HG03575 (cell line): Measurements from ENCODE around the gene APPBP2.
"Not testable (repeated sequence)": the region's sequence is repeated elsewhere in the genome, so short reads cannot be mapped to it uniquely, and the experiment has no call there.

Experiments
- ATAC-seq: cut with Tn5 transposase; IDR thresholded peaks from one replicate; pipeline ENCODE4 v1.9.1; 2021; ENCODE audit not compliant: unreplicated experiment, insufficient number of reproducible peaks, low FRiP score; ENCODE audit errors: extremely low read depth

Gene APPBP2

GRCh38 chr17:60508384-60508980 is 17.6 kb downstream of the APPBP2 start:
- ATAC-seq, result no peak

DNA sequence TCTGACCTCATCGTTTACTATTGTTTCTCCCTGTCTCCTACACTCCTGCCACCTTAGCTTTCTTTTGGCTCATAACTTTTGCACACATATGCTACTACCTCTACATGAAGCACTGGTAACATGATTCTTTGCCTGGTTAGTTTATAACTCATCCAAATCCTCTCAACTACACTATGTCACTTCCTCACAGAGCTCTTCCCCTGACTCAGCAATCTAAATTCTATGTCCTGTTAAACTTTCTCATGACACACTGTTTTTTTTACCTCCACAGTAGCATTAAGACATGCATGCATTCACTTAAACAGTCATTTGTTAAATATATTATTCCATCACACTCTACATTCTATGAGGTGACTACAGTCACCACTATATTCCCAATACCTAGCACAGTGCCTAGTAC is 19.7 kb downstream of the APPBP2 start:
- no peak for ATAC-seq

DNA sequence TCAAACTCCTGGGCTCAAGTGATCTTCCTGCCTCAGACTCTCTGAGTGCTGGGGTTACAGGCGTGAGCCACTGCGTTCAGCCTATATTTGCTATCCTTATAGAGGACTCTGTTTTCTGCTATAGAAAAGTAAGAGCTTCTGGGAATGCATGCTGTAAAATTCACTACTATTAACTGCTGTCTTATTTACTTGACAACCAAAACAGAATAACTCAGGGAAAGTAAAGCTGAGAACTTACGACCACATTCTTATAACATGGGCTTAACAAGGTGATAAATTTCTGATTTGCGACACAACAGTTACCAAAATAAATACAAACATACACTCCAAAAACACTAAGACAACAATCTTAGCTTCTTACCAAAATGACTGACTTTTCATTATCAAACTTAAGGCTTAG is 23.9 kb downstream of the APPBP2 start:
- ATAC-seq, result no peak

GRCh38 chr17:60501589-60501988 is 24.5 kb downstream of the APPBP2 start:
- no peak for ATAC-seq

DNA sequence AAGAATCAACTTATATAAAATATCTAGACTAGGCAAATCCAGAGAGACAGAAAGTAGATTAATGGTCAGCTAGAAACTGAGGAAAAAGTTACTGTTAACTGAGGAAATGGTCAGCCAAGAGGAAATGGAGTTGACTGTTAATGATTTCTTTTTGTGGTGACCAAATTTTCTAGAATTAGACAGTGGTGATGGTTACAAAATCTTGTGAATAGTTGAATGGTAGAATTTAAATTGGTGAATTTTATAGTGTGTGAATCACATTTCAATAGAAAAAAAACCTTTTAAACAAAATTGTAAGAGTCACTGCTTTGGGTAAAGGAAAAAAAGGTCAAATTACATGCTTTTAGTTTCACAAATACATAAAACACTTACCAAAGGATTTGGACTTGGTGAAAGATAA is 30.0 kb downstream of the APPBP2 start:
- ATAC-seq, result no peak

DNA sequence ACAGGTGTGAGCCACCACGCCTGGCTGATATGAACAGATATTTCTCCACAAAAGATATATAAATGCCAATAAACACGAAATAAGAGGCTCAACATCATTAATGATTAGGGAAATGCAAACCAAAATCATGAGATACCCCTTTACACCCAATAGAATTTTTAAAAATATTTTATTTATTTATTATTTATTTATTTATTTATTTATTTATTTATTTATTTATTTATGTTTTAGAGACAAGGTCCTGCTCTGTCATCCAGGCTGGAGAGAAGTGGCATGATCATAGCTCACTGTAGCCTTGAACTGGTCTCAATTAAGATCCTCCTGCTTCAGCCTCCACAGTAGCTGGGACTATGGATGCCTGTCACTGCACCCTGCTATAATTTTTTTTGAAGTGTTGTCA is 30.8 kb downstream of the APPBP2 start:
- ATAC-seq, result no peak

DNA sequence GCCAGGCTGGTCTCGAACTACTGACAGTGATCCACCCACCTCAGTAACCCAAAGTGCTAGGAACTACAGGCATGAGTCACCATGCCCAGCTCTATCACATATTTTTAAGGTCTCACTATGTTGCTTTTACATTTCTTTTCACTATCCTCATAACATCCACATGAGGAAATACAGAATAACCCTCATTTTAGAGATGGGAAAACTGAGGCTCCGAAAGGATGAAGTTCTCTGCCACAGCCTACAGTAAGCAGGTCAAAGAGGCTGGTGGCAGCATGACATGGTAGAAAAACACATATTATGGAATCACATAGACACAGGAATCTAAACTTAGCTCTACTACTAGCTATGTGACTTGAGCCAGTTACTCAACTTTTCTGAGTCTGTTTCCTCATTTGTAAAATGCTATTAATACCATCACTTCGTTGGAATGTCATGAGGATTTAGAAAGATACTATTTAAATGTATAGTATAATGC is 32.2 kb downstream of the APPBP2 start:
- no peak for ATAC-seq

GRCh38 chr17:60491771-60492170 is 34.3 kb downstream of the APPBP2 start:
- ATAC-seq, result no peak

DNA sequence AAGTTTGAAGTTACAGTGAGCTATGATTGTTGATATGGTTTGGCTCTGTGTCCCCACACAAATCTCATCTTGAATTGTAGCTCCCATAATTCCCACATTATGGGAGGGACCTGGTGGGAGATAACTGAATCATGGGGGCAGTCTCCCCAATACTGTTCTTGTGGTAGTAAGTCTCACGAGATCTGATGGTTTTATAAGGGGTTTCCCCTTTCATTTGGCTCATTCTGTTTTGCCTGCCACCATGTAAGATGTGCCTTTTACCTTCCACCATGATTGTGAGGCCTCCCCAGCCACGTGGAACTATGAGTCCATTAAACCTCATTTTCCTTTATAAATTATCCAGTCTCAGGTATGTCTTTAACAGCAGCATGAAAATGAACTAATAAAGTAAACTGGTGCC is 35.4 kb downstream of the APPBP2 start:
- ATAC-seq, result not testable (repeated sequence)

DNA sequence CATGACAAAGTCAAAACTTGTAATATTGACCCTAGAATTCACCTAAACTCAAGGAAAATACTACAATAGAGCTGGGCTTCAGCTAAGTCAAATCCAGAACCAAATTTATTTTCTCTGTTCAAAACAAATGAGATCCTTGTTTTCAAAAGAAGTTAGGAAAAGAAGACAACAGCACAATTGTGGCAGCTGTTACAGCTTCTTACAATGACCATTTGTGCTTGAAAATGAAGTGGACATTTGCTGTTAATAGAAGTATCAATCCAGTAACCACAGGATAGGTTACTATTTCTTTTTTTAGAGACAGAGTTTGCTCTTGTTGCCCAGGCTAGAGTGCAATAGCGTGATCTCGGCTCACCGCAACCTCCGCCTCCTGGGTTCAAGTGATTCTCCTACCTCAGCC is 44.4 kb downstream of the APPBP2 start:
- ATAC-seq, result no peak

GRCh38 chr17:60473788-60474187 is 52.3 kb downstream of the APPBP2 start:
- no peak for ATAC-seq

- no peak for ATAC-seq
Measured at GRCh38 chr17:60472449-60472848, 53.6 kb downstream of the APPBP2 start.

DNA sequence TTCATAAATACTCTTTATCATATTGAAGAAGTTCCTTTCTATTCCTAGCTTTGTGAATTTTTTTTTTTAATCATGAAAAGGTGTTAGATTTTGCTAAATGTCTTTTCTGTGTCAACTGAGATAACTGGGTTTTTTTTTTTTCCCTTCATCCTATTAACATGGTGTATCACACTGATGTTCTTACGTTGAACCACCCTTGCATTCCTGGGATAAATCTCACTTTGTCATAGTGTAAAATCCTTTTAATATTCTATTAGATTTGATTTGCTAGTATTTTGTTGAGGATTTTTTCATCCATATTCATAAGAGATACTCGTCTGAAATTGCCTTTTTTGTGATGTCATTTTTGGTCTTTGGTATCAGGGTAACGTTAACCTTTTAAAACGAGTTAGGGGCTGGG is 54.6 kb downstream of the APPBP2 start:
- no peak for ATAC-seq

DNA sequence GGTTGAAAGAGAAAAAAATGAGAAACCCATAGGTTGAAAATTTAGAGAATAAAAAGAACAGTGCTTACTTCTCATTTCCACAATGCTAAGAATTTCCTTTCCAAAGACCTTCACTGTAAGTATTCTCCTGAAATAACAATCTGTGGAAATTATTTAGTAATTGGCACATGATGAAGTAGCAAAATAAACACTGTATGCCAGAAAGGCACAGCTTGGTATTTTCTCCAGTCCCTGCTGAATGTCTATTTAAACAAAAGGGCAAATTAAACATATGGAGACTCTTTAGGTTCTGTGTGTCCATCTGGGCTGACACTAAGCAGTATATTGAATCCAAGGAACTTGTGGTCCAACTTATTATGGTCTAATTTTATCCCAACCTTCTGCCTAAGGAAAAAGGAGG is 57.7 kb downstream of the APPBP2 start:
- ATAC-seq, result no peak

- ATAC-seq, result no peak
Measured at GRCh38 chr17:60464343-60464742, 61.7 kb downstream of the APPBP2 start.

- no peak for ATAC-seq
Measured at GRCh38 chr17:60463157-60463835, 62.7 kb downstream of the APPBP2 start.

DNA sequence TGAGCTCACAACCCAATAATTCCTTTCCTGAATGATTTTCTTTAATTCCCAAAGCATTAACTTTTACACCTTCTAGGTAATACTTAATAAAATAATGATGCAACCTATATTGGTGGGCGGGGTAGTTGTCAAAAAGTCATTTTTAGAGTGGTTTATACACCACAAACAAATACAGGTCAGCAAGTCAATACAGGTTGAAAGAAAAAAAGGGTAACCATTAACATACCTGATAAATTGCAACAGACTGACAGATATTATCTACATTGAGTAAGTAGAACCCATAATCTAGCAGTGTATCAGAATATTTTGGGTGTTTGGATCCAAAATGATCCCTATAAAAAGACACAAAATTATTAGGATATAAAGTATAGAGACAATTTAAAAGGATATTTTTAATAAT is 64.5 kb downstream of the APPBP2 start:
- no peak for ATAC-seq

DNA sequence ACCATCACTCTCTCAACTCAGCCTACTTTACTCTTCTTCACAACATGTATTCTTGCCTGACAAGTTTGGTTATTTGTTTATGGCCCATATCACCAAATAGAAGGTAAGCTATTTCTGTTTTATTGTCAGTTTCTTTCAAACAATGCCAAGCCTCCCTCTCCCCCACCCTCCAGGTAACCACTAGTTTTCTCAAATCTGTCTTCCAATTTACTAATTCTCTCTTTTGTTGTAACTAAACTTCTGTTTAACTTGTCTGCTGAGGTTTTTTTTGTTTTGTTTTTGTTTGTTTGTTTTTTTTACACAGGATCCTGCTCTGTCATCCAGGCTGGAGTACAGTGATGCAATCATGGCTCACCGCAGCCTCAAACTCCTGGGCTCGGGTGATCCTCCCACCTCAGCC is 68.9 kb downstream of the APPBP2 start:
- ATAC-seq, result no peak

- no peak for ATAC-seq
Measured at GRCh38 chr17:60455378-60455777, 70.7 kb downstream of the APPBP2 start.

DNA sequence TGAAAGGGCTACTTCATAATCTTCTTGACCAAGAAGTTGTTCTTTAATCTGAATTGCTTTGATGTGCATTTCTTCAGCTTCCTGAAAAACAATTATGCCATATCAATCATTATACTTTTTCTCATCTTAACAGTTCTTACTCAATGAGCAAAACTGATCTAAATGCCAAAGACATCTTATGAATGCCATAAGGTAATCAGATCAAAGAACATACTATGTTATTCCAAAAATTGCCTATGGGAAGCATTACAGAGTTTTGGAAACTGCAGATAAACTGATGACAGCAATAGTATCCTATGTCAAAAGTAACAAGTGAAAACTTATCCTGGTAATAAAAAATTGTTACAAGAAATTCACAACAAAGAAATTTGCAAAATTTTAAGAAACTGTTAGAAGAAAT is 74.1 kb downstream of the APPBP2 start:
- no peak for ATAC-seq

DNA sequence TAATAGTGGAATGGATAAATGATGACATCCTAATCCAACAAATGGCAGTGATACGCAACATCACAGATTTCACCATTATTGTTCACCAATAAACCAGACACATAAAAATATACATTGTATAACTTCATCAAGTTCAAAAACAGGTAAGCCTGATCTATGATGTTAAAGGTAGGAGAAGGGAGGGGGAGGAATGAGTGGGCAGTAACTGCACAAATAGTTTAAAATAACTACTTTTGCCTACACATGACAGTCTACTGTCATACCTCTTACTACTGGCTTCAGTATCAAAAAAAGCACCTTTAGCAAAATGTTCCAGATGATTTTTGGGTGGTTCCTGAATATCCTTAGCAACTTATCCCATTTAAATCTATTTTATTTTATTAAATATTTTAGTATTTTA is 75.0 kb downstream of the APPBP2 start:
- ATAC-seq, result no peak
